AG04450 (cell line): ENCODE measurements around the gene FTH1. TPM values are rescaled to one million over a fixed set of nuclear protein-coding genes. Genes with fewer than 3 reads are reported as not detected.

Experiments used
- CTCF ChIA-PET: fragments of 300-600, 350-600 bp; formaldehyde crosslinking; extraction: SDS; loops from one replicate; lab custom pipeline; 2022; ENCODE audit warnings: antibody characterized with exemption, inconsistent platforms; lab: Charles Lee
- POLR2A ChIA-PET: fragments of 350-600 bp; formaldehyde crosslinking; extraction: SDS; loops from one replicate; lab custom pipeline; 2021; ENCODE audit warnings: antibody characterized with exemption, inconsistent platforms; lab: Yijun Ruan, JAX
- DNase-seq: peaks from one replicate; pipeline ENCODE4 v3.0.0-alpha.2; 2011; ENCODE audit warnings: low read depth, low spot score
- H3K27ac ChIP-seq: one replicate; pipeline ENCODE4 v1.5.1; 2012; ENCODE audit warnings: low read depth, low read length, control low read depth
- H3K27me3 ChIP-seq: one replicate; pipeline ENCODE4 v1.6.0; 2012; ENCODE audit warnings: low read length; ENCODE audit not compliant: control insufficient read depth, insufficient read depth
- H3K4me3 ChIP-seq: 2 replicates; pipeline ENCODE4 v1.5.1; 2011; ENCODE audit warnings: mild to moderate bottlenecking, low read depth, low read length, control low read depth
- H3K9me3 ChIP-seq: 2 replicates; pipeline ENCODE4 v1.5.1; 2012; ENCODE audit warnings: low read length; ENCODE audit not compliant: control insufficient read depth, insufficient read depth
- polyA plus RNA-seq: library from polyadenylated mRNA; depleted of rRNA; stranded (reverse); fragments of >200 nt; gene quantifications from 2 replicates; pipeline ENCODE4 v1.2.3, GENCODE V29; 2011; rRNA removed
- small RNA-seq: library from RNA; depleted of rRNA; stranded (forward); fragments of <200 nt; gene quantifications from one replicate; pipeline ENCODE3, GENCODE V24; 2012; ENCODE audit warnings: low read depth; ENCODE audit not compliant: insufficient read length
- TF ChIP-seq, protein P1 (sequence below): IDR thresholded peaks from 2 replicates; pipeline ENCODE4 v1.5.1; 2011; ENCODE audit warnings: low read depth, low read length, control low read depth, inconsistent platforms

FTH1 gene
- polyA plus RNA-seq, 1 experiment, result 3,294 TPM

DNA sequence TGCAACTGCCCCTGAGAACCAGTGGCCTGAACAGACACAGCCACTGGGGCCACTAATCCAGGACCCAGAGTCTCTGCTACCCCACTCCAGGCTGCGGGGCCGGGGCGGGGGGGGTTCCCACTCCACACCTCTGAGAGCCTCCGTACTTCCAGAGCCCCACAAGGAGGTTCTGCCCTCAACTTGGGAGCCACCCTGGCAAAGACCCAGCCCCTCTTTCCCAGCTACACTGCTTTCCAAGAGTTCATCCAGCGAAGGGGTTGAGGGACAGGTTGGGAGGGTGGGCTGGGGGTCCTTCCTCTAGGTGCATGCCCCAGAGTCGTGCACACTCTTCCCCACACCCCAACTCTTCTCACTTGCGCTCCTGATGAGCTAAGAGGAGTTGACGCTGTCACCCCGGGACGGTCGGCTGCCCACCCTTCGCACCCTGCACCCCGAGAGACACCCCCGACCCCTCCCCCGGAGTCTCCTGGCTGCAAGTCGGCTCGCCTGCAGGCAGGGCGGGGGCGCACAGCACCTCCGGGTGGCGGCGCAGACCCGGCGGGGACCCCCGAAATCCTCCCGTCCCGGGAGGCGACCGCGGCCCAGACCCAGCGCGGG is 50.6 kb downstream of the FTH1 start:
- H3K4me3 ChIP-seq, result peak overlapping the region; percentile 61
- ChIA-PET POLR2A (no interaction called here), CTCF (interaction anchor here (1.3 kb wide), 1 partner anchor 18 kb away, joined by 5 read pairs; no protein-coding TSS in a partner anchor)
- H3K9me3 ChIP-seq, result no peaks in the 10 kb centered on the region
- no peak for DNase-seq
- TF ChIP-seq, protein P1, sequence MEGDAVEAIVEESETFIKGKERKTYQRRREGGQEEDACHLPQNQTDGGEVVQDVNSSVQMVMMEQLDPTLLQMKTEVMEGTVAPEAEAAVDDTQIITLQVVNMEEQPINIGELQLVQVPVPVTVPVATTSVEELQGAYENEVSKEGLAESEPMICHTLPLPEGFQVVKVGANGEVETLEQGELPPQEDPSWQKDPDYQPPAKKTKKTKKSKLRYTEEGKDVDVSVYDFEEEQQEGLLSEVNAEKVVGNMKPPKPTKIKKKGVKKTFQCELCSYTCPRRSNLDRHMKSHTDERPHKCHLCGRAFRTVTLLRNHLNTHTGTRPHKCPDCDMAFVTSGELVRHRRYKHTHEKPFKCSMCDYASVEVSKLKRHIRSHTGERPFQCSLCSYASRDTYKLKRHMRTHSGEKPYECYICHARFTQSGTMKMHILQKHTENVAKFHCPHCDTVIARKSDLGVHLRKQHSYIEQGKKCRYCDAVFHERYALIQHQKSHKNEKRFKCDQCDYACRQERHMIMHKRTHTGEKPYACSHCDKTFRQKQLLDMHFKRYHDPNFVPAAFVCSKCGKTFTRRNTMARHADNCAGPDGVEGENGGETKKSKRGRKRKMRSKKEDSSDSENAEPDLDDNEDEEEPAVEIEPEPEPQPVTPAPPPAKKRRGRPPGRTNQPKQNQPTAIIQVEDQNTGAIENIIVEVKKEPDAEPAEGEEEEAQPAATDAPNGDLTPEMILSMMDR, result no peak
- peaks cover 29% of the 10 kb centered on the region for H3K27me3 ChIP-seq
- no peak overlapping the region for H3K27ac ChIP-seq

DNA sequence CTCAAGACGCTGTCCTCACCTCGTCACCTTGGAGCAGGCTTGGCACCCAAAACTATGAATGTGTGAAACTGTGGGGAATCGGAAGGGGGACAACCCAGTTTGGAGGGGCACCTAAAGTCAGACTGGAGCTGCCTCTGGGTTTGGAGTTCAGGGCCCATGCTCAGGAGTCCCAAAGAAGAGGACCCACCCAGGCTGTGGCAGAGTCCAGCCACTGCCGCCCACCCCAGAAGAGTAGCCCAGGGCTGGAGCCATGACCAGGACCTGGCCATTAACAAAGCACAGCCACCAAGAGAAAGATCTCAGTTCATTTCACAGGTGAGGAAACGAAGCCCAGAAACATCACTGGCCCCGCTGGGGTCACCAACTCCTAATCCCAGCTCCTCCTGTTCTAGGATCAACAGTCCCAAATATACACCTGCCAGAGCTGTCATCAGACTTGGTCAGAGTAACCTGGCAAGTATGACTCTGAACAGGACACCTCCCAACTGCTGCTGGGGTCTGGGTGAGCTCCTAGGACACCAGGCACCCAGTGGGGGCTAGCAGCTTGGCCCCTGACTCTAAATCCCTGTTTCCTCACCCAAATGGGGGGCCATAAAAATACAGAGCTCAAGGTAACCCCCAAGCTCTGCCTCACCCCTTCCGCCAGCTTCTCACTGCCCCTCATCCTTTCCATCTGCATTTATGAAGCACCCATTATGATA is 52.8 kb downstream of the FTH1 start:
- no peak for DNase-seq
- TF ChIP-seq, protein P1, result no peak
- H3K4me3 ChIP-seq, result no peak overlapping the region
- H3K27me3 ChIP-seq, result peaks cover 26% of the 10 kb centered on the region
- H3K27ac ChIP-seq, result no peak overlapping the region
- ChIA-PET POLR2A (no interaction called here), CTCF (interaction anchor here (0.8 to 1.7 kb wide), 3 partner anchors 16 to 193 kb away, joined by 3 to 7 read pairs (median 5); no protein-coding TSS in a partner anchor)
- H3K9me3 ChIP-seq, result no peaks in the 10 kb centered on the region

Small RNA genes within 50 kb of the gene (small RNA-seq; reads per million reads assigned to genes)
- gene RNU6-1243P, result not detected

Other genes with a start within 250 kb of the FTH1 start
- gene MYRF, start 215.0 kb downstream of the FTH1 start, polyA plus RNA-seq, result 2.7 and 4.2 TPM in 2 replicates
- gene TMEM258, start 175.0 kb downstream of the FTH1 start, polyA plus RNA-seq, result 300 and 356 TPM in 2 replicates
- gene FEN1, start 174.7 kb downstream of the FTH1 start, polyA plus RNA-seq, result 7.1 and 8.4 TPM in 2 replicates
- gene FADS1, start 150.6 kb downstream of the FTH1 start, polyA plus RNA-seq, result 50.4 and 52.4 TPM in 2 replicates
- gene FADS2, start 139.3 kb downstream of the FTH1 start, polyA plus RNA-seq, result 183 and 218 TPM in 2 replicates
- 38.9 and 52.9 TPM in 2 replicates for gene FADS3, start 76.1 kb downstream of the FTH1 start, polyA plus RNA-seq
- 2.7 and 3.6 TPM in 2 replicates for gene RAB3IL1, start 50.1 kb downstream of the FTH1 start, polyA plus RNA-seq
- 2.6 TPM in 2 replicates for gene BEST1, start 17.3 kb downstream of the FTH1 start, polyA plus RNA-seq
- 6.4 and 8.2 TPM in 2 replicates for gene INCENP, start 156.4 kb upstream of the FTH1 start, polyA plus RNA-seq
- gene SCGB1D1, start 222.6 kb upstream of the FTH1 start, polyA plus RNA-seq, result not detected in 2 replicates
- not detected in 2 replicates for gene SCGB2A1, start 241.0 kb upstream of the FTH1 start, polyA plus RNA-seq